HTR-8/SVneo (cell line): ENCODE data around the gene GRM5.
A peak's percentile ranks its signal among the peaks of the same experiment; 100 is the strongest.
"Not testable (repeated sequence)": the region's sequence is repeated elsewhere in the genome, so short reads cannot be mapped to it uniquely, and the experiment has no call there.

ENCODE experiments used
- DNase-seq: peaks from one replicate; pipeline ENCODE4 v3.0.0; 2011; ENCODE audit warnings: low spot score, mixed read lengths; ENCODE audit not compliant: insufficient read length
- FAIRE-seq: peaks from 2 replicates; lab custom pipeline; 2011; peaks lifted over from hg19 to GRCh38; lab: Jason Lieb, UNC

Gene GRM5

GRCh38 chr11:89065651-89066201, at the start of gene GRM5:
Gene GRM5 (minus strand): TSS chr11:89065982. CDS start chr11:89047872, 18,110 bp downstream.
- not testable (repeated sequence) for FAIRE-seq, DNase-seq

GRCh38 chr11:89097956-89098355, 32.2 kb upstream of the GRM5 start:
- FAIRE-seq, DNase-seq: not testable (repeated sequence)

- not testable (repeated sequence) for FAIRE-seq, DNase-seq
Observed at GRCh38 chr11:89093806-89094205, 28.0 kb upstream of the GRM5 start.

- peak; percentile 13 for FAIRE-seq
- DNase-seq = not testable (repeated sequence)
Observed at GRCh38 chr11:89084951-89085350, 19.2 kb upstream of the GRM5 start.

GRCh38 chr11:89070911-89071310, 5.1 kb upstream of the GRM5 start:
- not testable (repeated sequence) for DNase-seq

GRCh38 chr11:89067264-89067663, 1.5 kb upstream of the GRM5 start:
- no peak for FAIRE-seq
- no peak for DNase-seq

More at GRCh38 chr11:89070911-89071310, 5.1 kb upstream of the GRM5 start:
- FAIRE-seq = not testable (repeated sequence)

GRCh38 chr11:89065066-89065465, 716 bp downstream of the GRM5 start:
- FAIRE-seq = no peak
- no peak for DNase-seq

- not testable (repeated sequence) for DNase-seq, FAIRE-seq
Observed at GRCh38 chr11:89063481-89063951, 2.3 kb downstream of the GRM5 start.

- FAIRE-seq, DNase-seq: not testable (repeated sequence)
Observed at GRCh38 chr11:89062771-89063298, 2.9 kb downstream of the GRM5 start.

GRCh38 chr11:89061839-89062238, 3.9 kb downstream of the GRM5 start:
- not testable (repeated sequence) for FAIRE-seq, DNase-seq

- FAIRE-seq, DNase-seq: not testable (repeated sequence)
Observed at GRCh38 chr11:89057406-89057805, 8.4 kb downstream of the GRM5 start.

GRCh38 chr11:89052220-89052619, 13.6 kb downstream of the GRM5 start:
- FAIRE-seq = no peak
- DNase-seq = no peak

- peak; percentile 4 for FAIRE-seq
- DNase-seq = not testable (repeated sequence)
Observed at GRCh38 chr11:89047159-89047558, 18.6 kb downstream of the GRM5 start.

- peak; percentile 36 for FAIRE-seq
- DNase-seq = not testable (repeated sequence)
Observed at GRCh38 chr11:89043861-89044588, 21.8 kb downstream of the GRM5 start.

GRCh38 chr11:89029671-89030070, 36.1 kb downstream of the GRM5 start:
- not testable (repeated sequence) for DNase-seq, FAIRE-seq

GRCh38 chr11:89021339-89021738, 44.4 kb downstream of the GRM5 start:
- DNase-seq (no peak), FAIRE-seq (no peak)

- not testable (repeated sequence) for FAIRE-seq, DNase-seq
Observed at GRCh38 chr11:89019827-89020547, 45.8 kb downstream of the GRM5 start.

GRCh38 chr11:89016214-89016613, 49.6 kb downstream of the GRM5 start:
- no peak for DNase-seq
- no peak for FAIRE-seq

GRCh38 chr11:89015614-89016013, 50.2 kb downstream of the GRM5 start:
- FAIRE-seq = no peak
- DNase-seq = no peak

- not testable (repeated sequence) for DNase-seq, FAIRE-seq
Observed at GRCh38 chr11:89000852-89001251, 64.9 kb downstream of the GRM5 start.
